ENCODE results near the gene SCAMP4.

The SCAMP4 gene

DNA sequence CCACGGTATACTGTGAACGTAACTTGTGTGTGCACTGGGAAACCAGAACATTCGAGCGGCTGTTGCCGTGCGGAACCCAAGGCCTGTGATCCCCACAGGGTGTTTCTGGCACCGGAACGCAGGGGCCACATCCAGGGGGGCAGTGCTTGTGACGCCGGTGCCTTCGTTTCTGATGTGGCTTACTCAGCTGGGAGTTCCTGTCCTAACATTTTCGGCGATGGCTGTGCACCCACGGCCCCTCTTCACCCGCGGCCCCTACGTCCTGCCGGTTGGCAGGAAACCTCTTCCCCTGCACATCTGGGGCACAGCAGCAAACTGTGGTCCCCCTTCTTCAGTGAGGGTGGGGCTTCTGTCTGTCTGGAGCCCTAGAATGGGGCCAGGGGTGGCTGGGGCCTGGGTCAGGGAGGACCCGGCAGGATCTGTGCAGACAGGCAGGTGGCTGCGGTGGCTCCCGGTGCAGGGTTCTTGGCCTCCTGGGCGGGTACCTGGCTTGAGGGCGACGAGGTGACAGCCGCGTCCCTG, 61.9 kb downstream of the SCAMP4 start:
- no peak overlapping the region for H3K4me3 ChIP-seq (ENCODE audit: control insufficient read depth, low read depth, low read length)
- DNase-seq (ENCODE audit: low read depth), result no peak
- TF ChIP-seq, protein P1, sequence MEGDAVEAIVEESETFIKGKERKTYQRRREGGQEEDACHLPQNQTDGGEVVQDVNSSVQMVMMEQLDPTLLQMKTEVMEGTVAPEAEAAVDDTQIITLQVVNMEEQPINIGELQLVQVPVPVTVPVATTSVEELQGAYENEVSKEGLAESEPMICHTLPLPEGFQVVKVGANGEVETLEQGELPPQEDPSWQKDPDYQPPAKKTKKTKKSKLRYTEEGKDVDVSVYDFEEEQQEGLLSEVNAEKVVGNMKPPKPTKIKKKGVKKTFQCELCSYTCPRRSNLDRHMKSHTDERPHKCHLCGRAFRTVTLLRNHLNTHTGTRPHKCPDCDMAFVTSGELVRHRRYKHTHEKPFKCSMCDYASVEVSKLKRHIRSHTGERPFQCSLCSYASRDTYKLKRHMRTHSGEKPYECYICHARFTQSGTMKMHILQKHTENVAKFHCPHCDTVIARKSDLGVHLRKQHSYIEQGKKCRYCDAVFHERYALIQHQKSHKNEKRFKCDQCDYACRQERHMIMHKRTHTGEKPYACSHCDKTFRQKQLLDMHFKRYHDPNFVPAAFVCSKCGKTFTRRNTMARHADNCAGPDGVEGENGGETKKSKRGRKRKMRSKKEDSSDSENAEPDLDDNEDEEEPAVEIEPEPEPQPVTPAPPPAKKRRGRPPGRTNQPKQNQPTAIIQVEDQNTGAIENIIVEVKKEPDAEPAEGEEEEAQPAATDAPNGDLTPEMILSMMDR (conservative IDR thresholded peaks at IDR 0.05; ENCODE audit: control insufficient read depth, insufficient read depth, low read depth, low read length), result no peak

DNA sequence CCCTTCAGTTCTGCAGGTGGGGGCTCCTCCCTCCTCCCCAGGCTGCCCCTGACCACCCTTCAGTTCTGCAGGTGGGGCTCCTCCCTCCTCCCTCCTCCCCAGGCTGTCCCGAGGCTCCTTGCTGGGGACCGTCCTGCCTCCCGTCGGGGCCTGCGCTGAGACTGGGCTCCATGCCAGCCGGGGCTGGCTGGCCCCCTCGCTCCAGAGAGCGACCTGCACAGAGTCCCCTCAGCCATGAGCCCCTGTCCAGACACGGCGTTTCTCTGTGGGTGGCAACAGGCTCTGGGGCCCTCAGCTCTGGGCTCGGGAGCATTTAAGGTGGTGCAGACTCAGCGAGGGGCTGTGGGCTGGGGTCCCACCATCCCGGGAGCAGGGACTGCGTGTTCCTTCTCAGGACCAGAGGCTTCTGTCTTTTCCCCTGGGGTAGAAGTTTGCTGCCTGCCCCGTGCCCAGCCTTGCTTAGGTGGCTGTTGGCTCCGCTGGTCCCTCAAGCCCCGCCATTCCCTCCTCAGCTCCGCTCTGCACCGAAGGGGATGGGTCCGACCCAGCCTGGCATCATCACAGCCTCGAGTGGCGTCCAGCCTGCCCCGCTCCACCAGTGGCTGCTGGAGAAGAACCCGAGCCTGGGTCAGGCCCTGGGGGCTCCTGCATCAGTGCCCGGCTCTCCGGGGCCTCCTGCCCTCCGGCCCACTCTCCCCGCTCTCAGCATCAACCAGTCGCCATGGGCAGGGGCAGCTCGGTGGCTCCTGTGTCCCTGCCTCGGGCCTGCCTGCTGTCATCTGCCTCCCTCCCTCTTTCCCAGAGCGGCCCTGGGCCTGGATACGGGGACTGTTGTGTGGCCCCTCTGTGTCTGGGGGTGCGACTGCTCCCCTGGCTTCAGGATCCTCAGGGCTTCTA, 63.3 kb downstream of the SCAMP4 start:
- no peak for DNase-seq (ENCODE audit: low read depth)
- TF ChIP-seq, protein P1 (conservative IDR thresholded peaks at IDR 0.05; ENCODE audit: control insufficient read depth, insufficient read depth, low read depth, low read length), result no peak
- H3K4me3 ChIP-seq (ENCODE audit: control insufficient read depth, low read depth, low read length), result no peak overlapping the region

DNA sequence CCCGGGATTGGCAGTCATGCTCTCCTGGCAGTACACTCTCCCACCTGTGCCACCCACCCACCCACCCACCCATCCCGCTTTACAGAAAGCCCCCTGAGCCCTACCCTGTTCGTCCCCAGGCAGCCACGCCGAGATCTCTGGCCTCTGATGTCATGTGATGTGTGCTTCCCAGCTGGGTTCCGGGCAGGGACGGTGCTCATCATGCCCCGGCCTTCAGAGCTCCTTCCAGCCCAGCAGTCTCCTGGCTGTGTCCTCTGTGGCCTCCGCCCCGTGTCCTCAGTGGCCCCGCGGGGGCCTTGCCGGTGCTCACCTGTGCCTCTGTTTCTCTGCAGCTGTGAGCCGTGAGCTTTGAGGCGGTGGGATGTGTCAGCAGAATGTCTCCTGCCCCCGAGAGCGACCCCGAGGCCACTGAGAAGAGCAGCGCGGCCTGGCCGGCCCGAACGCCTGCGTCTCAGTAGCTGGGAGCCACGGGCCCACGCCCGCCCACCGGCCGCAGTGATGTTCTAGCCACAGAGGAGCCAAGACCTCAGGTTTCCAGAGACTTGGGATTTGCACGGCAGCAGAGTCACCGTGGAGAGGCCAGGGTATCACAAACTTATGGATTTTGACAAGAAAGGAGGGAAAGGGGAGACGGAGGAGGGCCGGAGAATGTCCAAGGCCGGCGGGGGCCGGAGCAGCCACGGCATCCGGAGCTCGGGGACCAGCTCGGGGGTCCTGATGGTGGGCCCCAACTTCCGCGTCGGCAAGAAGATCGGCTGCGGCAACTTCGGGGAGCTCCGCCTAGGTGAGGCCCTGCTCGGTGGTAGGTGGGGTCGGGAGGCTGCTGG, 64.2 kb downstream of the SCAMP4 start:
- no peak overlapping the region for H3K4me3 ChIP-seq (ENCODE audit: control insufficient read depth, low read depth, low read length)
- TF ChIP-seq, protein P1 (conservative IDR thresholded peaks at IDR 0.05; ENCODE audit: control insufficient read depth, insufficient read depth, low read depth, low read length), result no peak
- DNase-seq (ENCODE audit: low read depth), result no peak

DNA sequence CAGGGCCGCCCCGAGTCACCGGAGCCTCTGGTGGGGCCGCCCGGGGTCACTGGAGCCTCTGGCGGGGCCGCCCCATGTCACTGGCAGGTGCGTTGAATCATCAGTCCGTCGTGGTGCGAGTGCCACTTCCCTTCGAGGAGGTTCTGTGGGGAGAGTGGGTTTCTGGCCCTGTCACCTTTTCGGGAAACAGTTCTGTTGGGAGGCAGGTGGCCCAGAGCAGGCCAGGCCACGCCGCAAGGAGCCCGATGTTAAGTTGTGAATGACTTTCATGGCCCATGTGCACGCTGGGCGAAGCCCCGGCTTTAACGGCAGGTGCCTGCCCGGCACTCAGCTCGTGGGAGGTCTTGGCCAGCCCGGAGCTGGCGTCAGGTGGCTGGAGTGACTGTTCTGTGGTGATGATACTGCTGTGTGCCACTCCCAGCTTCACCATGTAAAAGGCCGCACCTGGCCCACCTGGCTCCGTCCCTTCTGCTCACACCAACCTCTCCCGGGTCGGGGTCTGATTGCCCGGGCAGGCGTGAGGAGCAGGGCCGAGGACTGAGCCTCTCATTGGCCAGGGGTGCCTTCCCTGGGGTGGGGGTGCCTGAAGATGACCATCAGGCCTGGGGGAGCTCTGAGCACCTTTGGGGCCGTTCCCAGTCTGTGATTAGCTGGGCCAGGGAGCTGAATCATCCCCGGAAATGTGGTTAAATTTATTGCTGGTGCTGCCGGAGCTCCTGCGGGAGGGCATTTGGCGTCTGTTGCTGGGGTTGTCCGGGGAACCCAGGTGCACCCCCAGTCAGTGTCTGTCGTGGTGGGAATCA, 65.0 kb downstream of the SCAMP4 start:
- DNase-seq (ENCODE audit: low read depth), result peak; percentile 26
- TF ChIP-seq, protein P1 (conservative IDR thresholded peaks at IDR 0.05; ENCODE audit: control insufficient read depth, insufficient read depth, low read depth, low read length), result no peak

DNA sequence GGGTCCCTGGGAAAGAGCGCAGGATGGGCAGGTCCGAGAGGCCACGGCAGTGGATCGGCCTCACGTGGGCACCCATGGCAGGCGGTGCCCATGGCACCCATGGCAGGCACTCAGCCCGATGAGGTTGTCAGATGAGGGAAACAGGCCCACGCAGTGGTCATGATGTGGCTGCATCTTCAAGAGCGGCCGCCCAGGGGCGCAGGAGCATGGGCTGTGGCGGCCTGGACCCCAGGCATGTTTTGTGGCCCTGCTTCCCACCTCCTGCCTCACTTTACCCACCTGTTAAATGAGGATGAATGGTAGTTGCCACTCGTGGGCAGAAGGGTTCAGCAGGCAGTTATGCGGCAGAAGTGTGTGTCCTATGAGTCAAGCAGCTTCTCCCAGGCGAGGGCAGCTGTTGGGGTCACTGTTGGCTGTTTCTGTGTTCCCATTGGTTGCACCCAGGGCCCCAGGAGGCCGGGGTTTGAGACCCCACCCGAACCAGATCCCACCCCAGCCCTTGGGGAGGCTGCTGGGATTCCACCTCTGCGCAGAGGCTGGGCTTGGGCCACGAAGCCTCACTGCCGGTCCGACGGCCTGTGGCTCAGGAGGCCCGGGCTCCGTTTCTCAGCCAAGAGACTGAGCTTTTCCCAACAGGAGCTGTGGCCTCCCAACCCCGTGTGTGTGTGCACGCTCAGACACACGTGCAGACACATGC, 65.8 kb downstream of the SCAMP4 start:
- DNase-seq (ENCODE audit: low read depth), result no peak
- no peak overlapping the region for H3K4me3 ChIP-seq (ENCODE audit: control insufficient read depth, low read depth, low read length)
- TF ChIP-seq, protein P1 (conservative IDR thresholded peaks at IDR 0.05; ENCODE audit: control insufficient read depth, insufficient read depth, low read depth, low read length), result no peak

More for the DNA sequence above, 65.0 kb downstream of the SCAMP4 start:
- H3K4me3 ChIP-seq (ENCODE audit: control insufficient read depth, low read depth, low read length), result no peak overlapping the region
